NCI-H82 treated with DMSO at 0.1 percent for 48 hours (cell line): Measurements from ENCODE around the gene DHFR.

Experiments used
- DNase-seq: peaks from one replicate; lab custom pipeline; 2025; ENCODE audit not compliant: unreplicated experiment; lab: John Stamatoyannopoulos, UW

The DHFR gene

DNA sequence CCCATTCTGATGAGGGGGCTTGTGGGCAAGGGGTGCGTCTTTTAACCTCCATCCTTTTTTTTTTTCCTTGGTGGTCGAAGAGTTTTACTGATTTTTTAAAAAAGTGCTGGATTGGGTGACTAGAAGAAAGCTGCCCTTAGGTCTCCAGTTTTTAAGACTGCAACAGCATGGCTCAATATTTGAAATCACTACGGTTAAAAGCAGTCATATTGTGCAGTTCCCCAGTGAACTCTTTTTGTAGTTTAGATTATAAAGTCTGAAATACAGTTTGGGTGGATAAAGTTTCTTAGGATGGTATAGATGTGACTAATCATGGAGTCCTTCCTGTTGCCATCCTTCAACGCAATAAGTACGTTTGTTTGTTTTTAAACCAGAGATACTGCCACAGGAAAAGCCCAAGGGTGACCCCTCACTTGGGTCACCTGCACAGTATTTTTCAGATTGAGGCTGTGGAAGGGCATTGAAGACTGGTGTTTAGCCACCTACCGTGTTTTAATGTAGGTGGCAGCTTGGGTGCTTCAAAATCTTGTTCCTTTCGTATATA lies 520 bp upstream of the DHFR start:
- no peak for DNase-seq

GRCh38 chr5:80654054-80654390 lies 761 bp downstream of the DHFR start:
- DNase-seq, result no peak

- DNase-seq, result no peak
These were observed 1.3 kb downstream of the DHFR start for GRCh38 chr5:80653502-80653901.

- no peak for DNase-seq
These were observed 7.9 kb downstream of the DHFR start for GRCh38 chr5:80646926-80647325.

GRCh38 chr5:80644900-80645299 lies 9.9 kb downstream of the DHFR start:
- DNase-seq, result no peak

GRCh38 chr5:80641353-80641752 lies 13.4 kb downstream of the DHFR start:
- no peak for DNase-seq

DNA sequence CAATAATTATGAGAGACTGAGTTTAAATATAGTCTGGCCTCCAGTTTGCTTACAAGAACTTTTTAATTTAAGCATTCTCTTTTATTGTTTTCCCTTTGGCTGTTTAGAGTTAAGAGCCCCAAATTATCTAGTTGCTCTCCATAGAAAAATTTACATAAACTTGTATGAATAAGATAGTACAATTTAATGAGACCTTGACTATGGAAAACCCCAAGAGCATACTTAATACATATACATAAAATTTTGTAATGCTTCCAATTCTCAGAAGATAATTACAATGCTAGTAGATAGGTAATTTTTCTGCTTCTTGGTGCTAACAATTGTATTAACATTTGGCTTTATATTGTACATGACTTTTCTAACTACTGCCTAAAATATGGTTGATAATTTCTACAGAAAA lies 20.6 kb downstream of the DHFR start:
- DNase-seq, result no peak

GRCh38 chr5:80632700-80633099 lies 22.1 kb downstream of the DHFR start:
- no peak for DNase-seq

DNA sequence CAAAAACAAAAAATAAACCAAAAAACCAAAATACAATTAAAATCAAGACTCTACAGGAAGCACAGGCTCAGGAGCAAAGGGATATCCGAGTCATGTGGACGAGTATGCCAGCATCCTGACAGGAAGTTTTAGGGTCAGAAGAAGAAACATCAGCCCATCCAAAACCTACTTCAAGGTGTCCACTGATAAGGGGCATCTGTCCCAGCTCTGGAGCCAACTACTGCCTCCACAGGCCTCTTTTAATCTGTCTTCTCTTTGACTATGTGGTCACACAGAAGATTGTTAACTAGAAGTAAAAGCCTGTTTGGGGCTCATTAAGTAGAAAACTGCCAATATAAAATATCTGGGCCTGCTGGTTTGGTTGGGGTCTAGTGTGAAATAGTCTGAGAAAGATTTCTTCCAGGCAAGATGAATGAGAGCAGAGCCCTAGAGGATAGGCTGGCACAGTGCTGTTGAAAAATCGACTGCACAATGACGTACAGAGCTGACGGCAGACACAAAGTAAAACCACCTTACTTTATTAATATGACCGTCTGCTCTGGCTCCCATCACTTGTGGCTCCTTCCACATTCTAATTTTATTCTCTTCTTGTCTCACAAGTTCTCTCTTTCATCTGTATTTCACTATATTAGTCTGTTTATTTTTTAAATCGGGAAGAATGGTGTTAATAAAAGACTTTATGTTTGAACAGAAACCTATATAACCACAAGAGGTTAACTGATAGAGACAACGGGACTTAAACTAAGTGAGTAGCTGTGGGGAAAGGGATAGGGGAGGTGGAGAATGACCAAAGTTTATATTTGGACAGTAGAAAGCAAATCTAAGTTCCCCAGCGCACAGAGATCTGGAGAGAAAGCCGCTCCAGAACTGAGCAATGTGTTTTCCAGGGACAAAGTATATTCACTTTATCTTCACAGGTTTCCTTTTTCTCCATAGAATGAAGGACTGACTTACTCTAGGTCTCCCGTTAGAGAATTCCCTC lies 23.2 kb downstream of the DHFR start:
- no peak for DNase-seq

- DNase-seq, result no peak
These were observed 25.5 kb downstream of the DHFR start for GRCh38 chr5:80629281-80629680.

DNA sequence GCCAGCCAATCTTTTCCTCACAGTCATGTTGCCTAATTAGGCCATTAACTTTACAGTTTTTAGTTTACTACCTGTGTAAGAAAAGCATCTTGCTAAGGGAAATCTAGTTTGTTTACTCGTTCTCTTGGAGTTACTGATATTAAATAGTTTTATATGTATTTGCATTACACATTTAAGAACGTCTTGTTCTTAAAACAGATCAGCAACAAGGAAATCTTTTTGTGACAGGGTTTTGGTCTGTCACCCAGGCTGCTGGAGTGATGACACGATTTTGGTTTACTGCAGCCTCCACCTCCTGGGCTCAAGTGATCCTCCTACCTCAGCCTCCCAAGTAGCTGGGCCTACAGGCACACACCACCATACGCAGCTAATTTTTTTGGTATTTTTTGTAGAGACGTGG lies 29.6 kb downstream of the DHFR start:
- DNase-seq, result no peak

- no peak for DNase-seq
These were observed 30.8 kb downstream of the DHFR start for GRCh38 chr5:80623999-80624398.

GRCh38 chr5:80622756-80623155 lies 32.0 kb downstream of the DHFR start:
- no peak for DNase-seq

DNA sequence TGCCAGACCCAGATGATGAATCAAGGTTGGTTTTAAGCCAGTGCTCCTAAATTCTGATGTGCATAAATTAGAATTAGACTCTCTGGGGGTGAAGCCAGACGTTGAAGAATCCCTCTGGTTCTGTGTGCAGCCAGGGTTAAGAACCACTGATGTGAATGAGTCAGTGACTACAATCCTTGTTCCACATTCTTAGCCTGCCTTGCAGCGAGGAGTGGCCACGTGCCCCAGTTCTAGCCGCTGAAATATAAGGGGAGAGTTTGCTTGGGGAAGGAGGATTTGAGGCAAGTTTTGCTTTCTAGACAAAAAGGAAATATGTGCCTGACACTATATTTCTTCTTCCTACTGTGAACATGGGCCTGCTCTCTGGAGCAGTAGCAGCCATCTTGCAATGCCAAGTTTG lies 34.6 kb downstream of the DHFR start:
- DNase-seq, result no peak

- no peak for DNase-seq
These were observed 35.7 kb downstream of the DHFR start for GRCh38 chr5:80619086-80619485.

- no peak for DNase-seq
These were observed 36.3 kb downstream of the DHFR start for GRCh38 chr5:80618438-80618837.

DNA sequence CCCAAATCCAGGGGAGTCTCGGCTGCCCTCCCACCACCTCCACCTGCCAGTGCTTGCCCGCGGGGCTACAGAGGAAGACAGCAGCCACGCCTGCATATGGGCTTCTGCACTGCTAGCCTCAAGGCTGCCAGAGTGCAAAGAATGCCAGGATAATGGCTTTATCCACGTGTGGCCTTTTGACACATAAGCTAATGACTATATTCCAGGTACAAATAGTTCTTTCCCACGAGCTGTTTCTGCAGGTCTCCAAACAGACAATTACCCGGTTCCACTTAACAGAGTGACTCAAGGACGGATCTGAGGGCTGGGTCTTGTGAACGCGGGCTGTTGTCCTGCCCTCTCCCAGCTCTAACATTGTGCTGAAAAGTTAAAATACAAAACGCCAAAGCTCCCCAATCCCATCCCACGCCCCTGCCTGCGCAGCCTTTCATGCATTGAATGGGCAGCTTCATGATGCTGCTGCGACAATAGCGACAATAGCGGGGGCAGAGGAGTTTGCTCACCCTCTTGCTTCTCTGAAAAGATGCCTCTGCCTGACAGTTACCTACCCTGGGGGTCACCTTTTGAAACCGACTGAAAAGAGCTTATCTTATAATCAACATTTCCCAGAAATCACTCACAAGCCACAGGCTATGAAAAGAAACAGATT lies 39.4 kb downstream of the DHFR start:
- DNase-seq, result no peak

GRCh38 chr5:80609692-80610091 lies 45.1 kb downstream of the DHFR start:
- no peak for DNase-seq

- DNase-seq, result no peak
These were observed 46.1 kb downstream of the DHFR start for GRCh38 chr5:80608731-80609130.

GRCh38 chr5:80607832-80608231 lies 47.0 kb downstream of the DHFR start:
- no peak for DNase-seq

DNA sequence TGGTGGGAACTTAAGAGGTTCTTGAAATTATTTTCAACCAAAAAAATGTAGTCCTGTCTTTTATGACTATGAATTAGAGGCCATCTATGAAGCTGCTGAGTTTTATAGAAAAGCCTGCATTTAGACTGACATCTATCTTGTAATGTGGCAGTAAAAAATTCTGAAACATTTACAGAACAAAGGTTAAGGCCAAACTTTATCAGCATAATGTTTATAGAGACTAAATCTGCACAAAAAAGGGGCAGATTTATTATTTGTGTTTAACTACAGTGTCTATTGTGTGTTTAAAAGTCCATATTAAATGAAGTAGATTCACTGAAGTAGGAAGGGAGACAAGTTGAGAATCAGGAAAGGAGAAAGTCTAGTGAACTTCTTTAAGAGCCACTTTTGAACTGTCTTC lies 47.4 kb downstream of the DHFR start:
- no peak for DNase-seq
